K562 (cell line): ENCODE data around the gene KPTN. TPM values are rescaled to one million over a fixed set of nuclear protein-coding genes. Genes with fewer than 3 reads are reported as not detected.

Source experiments
- CBX3 ChIP-seq, 2 experiments: IDR thresholded peaks; 1 replicate in 1 of 2; 2 replicates in 1 of 2; pipeline ENCODE4 v1.6.1; 2012; ENCODE audit warnings: inconsistent platforms in 2 of 2, low read length in 2 of 2, borderline replicate concordance in 1 of 2, control low read depth in 1 of 2
- CTBP1 ChIP-seq: fragments of 450-650 bp; IDR thresholded peaks from 2 replicates; pipeline ENCODE4 v1.6.1; 2016; ENCODE audit warnings: borderline replicate concordance
- MYNN ChIP-seq, 2 experiments: sonication (generic); formaldehyde crosslinking in 1 of 2; IDR thresholded peaks; 2 replicates each; pipeline versions ENCODE4 v1.5.0 to v1.6.1; 2016 to 2020; ENCODE audit warnings: antibody characterized with exemption in 1 of 2, missing genetic modification reagents in 1 of 2
- ZBTB1 ChIP-seq: sonication (generic); formaldehyde crosslinking; IDR thresholded peaks from 2 replicates; pipeline ENCODE4 v1.8.1; 2023; ENCODE audit warnings: missing genetic modification reagents, low read depth, mild to moderate bottlenecking, borderline replicate concordance
- ZNF175 ChIP-seq: fragments of 200-800 bp; sonication (Bioruptor generic); IDR thresholded peaks from 2 replicates; pipeline ENCODE4 v1.6.1; 2016; ENCODE audit warnings: low read depth, mild to moderate bottlenecking, missing genetic modification characterization, missing compliant biosample characterization
- polyA plus RNA-seq, 8 experiments: library from polyadenylated mRNA; depleted of rRNA in 4 of 8; stranded (reverse) in 5 of 8; unstranded in 3 of 8; fragments of >200 nt; fragmentation: Nextera tagmentation in 2 of 8; fragmentation: Illumina TruSeq in 1 of 8; extraction: Ambion mirVana in 2 of 8; extraction: Trizol in 1 of 8; gene quantifications; 2 replicates each; pipeline versions ENCODE4 v1.2.1 to v1.2.3, GENCODE V29; 2011 to 2014; ENCODE audit warnings: inconsistent platforms in 1 of 8, missing spikeins in 1 of 8
- total RNA-seq, 7 experiments: library from RNA; depleted of rRNA in 6 of 7; stranded (reverse); fragments of >200 nt in 6 of 7; fragmentation: Illumina TruSeq in 2 of 7; extraction: Trizol in 2 of 7; gene quantifications; 2 replicates each; pipeline versions ENCODE4 v1.2.1 to v1.2.3, GENCODE V29; 2011 to 2021; ENCODE audit warnings: low replicate concordance in 1 of 7
- TF ChIP-seq, protein P1 (sequence below): fragments of 250-450 bp; sonication (Bioruptor Pico); IDR thresholded peaks from 2 replicates; pipeline ENCODE4 v1.5.0; 2021; ENCODE audit warnings: mild to moderate bottlenecking, moderate library complexity
- TF ChIP-seq, protein P2 (sequence below): sonication (generic); formaldehyde crosslinking; IDR thresholded peaks from 2 replicates; pipeline ENCODE4 v1.4.0; 2020; ENCODE audit warnings: mild to moderate bottlenecking, missing genetic modification reagents
- TF ChIP-seq, protein P3 (sequence below), 2 experiments: fragments of 450-650 bp; IDR thresholded peaks; 2 replicates each; pipeline ENCODE4 v1.6.1; 2016; ENCODE audit warnings: mild to moderate bottlenecking in 2 of 2, borderline replicate concordance in 1 of 2, low read depth in 1 of 2, moderate library complexity in 1 of 2
- TF ChIP-seq, protein P4 (sequence below): sonication (generic); formaldehyde crosslinking; IDR thresholded peaks from 2 replicates; pipeline ENCODE4 v1.8.1; 2022; ENCODE audit warnings: missing genetic modification reagents

The KPTN gene
- total and polyA plus RNA-seq, 9 of the 15 experiments (the other 6 are each of a cell fraction or from before 2014, with no cell fraction given): 0.56 to 18.2 (median 8.5) TPM

DNA sequence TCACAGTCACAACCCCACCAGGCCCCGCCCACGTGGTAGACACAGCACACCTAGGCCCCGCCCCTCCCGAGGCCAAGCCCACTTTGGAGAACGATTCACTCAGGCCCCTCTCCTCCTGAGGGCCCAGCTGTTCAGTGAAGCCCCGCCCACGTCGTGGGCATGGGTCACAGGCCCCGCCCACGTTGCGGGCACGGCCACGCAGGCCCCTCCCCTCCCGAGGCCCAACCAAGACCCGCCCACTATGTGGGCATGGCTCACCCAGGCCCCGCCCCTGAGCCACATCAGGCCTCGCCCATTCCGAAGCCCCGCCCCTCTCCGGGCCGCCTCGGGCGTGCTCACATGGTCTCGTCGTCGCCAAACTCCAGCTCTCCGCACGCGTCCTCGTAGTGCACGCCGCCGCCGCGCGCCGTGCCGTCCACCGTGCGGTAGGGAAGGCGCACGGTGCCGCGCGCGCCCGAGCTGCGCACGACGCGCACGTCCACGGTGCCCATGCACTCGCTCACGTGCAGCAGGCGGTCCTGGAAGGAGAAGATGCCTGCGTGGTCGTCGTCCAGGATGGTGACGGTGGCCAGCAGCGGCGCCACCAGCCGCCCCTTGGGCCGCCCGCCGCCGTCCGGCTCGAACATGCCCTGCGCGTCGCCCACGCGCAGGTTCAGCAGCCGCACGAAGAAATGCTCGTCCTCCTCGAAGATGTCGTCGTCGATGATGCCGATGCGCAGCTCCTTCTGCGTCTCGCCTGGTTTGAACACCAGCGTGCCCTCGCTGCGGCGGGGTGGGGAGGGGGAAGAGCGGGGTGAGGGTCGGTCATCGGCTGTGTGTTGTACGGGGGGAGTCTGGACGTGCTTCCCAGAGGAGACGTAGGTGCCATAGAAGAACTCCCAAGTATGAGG is 36.3 kb downstream of the KPTN start (continued):
- no peak for TF ChIP-seq MYNN (IDR thresholded peaks at IDR 0.05)
- no peak for TF ChIP-seq MYNN (CRISPR knock-in tag; IDR thresholded peaks at IDR 0.05)
- TF ChIP-seq, protein P1, sequence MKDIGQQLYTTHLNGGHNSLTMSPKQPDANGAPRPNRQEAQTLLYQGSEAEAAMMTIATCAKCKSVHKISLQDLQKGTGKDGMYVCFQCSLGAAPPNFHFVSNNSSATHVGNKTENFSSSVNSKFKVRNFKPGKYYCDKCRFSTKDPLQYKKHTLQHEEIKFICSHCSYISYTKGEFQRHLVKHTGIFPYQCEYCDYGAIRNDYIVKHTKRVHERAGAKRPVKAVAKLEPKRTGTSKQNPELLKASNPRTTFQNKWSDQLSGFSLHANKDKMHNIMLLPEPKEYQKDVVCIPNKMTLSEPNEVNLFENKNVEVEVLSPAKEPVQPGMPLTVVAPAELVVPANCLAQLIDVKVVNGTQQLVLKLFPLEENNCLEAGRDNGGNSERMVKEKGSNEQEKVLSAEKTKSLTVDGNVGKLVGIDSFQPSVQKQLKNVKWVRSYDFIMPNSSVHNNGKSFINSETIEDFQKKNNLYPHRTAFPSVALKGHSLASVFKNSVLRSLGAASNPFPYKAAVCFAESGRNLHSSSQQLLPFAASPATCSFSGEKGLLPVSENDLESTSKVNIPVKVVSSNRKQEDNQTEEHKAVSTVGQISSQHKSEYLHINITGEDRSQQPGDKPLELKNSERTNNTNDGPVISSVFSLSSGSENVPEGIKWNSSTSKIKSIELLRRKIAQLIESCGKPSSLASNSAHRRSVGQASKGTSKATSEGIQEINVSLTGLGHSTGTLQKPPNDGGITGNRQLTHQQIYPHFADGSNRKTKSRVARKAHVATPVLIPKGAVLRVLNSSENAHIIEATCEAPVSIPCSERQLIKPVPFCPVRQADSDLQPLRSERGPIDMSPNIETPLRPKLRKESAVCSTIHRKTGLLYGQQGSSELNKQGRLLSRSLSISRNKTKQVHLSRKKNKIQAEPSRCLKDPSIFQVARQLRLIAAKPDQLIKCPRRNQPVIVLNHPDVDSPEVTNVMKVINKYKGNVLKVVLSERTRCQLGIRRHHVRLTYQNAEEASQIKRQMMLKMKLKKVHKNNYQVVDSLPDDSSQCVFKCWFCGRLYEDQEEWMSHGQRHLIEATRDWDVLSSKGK (CRISPR knock-in tag): no peak
- TF ChIP-seq, protein P2, sequence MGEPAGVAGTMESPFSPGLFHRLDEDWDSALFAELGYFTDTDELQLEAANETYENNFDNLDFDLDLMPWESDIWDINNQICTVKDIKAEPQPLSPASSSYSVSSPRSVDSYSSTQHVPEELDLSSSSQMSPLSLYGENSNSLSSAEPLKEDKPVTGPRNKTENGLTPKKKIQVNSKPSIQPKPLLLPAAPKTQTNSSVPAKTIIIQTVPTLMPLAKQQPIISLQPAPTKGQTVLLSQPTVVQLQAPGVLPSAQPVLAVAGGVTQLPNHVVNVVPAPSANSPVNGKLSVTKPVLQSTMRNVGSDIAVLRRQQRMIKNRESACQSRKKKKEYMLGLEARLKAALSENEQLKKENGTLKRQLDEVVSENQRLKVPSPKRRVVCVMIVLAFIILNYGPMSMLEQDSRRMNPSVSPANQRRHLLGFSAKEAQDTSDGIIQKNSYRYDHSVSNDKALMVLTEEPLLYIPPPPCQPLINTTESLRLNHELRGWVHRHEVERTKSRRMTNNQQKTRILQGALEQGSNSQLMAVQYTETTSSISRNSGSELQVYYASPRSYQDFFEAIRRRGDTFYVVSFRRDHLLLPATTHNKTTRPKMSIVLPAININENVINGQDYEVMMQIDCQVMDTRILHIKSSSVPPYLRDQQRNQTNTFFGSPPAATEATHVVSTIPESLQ: peak; percentile 91; the same call in 1 of the 2 replicates
- peak in 1 of 2 experiments; percentile 66; a peak in 1 of 3 replicates for TF ChIP-seq CBX3 (IDR thresholded peaks at IDR 0.05; ENCODE audit: borderline replicate concordance in 1 of 2, low read length in 2 of 2)
- peak; percentile 61; the same call in 1 of the 2 replicates for TF ChIP-seq ZBTB1 (CRISPR knock-in tag)
- TF ChIP-seq ZNF175 (CRISPR knock-in tag): no peak
- TF ChIP-seq, protein P3, sequence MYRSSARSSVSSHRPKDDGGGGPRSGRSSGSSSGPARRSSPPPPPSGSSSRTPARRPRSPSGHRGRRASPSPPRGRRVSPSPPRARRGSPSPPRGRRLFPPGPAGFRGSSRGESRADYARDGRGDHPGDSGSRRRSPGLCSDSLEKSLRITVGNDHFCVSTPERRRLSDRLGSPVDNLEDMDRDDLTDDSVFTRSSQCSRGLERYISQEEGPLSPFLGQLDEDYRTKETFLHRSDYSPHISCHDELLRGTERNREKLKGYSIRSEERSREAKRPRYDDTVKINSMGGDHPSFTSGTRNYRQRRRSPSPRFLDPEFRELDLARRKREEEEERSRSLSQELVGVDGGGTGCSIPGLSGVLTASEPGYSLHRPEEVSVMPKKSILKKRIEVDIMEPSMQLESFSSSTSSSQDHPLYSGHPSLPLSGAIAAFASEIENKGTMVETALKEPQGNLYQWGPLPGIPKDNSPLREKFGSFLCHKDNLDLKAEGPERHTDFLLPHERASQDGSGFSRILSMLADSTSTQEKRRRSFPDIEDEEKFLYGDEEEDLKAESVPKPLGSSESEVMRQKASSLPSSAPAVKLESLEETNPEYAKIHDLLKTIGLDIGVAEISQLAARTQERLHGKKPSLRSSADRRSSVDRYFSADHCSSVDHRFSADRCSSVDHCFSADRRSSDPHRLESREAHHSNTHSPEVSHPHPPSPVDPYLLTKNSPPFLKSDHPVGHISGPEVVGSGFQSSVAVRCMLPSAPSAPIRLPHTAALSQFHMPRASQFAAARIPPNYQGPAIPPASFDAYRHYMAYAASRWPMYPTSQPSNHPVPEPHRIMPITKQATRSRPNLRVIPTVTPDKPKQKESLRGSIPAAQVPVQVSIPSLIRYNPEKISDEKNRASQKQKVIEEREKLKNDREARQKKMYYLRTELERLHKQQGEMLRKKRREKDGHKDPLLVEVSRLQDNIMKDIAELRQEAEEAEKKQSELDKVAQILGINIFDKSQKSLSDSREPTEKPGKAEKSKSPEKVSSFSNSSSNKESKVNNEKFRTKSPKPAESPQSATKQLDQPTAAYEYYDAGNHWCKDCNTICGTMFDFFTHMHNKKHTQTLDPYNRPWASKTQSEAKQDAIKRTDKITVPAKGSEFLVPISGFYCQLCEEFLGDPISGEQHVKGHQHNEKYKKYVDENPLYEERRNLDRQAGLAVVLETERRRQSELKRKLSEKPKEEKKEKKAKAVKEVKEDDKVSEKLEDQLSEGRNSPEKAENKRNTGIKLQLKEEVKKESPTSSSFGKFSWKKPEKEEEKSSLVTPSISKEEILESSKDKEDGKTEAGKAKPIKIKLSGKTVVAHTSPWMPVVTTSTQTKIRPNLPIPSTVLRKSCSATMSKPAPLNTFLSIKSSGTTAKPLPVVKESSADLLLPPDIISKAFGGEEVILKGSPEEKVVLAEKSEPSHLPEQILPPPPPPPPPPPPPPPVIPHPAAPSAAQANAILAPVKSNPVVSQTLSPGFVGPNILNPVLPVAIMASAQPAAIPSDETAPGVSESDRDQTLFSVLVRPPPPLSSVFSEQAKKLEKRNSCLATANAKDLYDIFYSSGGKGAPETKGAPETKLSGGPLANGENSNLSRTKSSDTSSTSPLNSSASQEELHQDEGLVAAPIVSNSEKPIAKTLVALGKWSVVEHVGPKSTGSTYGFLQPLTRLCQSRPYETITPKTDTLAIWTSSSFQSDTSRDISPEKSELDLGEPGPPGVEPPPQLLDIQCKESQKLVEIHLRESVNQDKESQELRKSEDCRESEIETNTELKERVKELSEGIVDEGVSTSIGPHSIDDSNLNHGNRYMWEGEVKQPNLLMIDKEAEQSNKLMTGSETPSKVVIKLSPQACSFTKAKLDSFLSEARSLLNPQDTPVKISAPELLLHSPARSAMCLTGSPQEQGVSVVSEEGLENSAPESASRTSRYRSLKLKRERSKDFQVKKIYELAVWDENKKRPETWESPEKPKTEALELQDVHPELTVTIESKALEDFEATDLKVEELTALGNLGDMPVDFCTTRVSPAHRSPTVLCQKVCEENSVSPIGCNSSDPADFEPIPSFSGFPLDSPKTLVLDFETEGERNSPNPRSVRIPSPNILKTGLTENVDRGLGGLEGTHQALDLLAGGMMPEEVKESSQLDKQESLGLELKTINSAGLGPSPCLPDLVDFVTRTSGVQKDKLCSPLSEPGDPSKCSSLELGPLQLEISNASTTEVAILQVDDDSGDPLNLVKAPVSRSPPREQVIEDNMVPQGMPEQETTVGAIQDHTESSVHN (IDR thresholded peaks at IDR 0.05; ENCODE audit: borderline replicate concordance in 1 of 2, low read depth in 1 of 2): no peak
- TF ChIP-seq CTBP1: peak; percentile 80
- TF ChIP-seq, protein P4, sequence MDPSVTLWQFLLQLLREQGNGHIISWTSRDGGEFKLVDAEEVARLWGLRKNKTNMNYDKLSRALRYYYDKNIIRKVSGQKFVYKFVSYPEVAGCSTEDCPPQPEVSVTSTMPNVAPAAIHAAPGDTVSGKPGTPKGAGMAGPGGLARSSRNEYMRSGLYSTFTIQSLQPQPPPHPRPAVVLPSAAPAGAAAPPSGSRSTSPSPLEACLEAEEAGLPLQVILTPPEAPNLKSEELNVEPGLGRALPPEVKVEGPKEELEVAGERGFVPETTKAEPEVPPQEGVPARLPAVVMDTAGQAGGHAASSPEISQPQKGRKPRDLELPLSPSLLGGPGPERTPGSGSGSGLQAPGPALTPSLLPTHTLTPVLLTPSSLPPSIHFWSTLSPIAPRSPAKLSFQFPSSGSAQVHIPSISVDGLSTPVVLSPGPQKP (CRISPR knock-in tag): 0 out of 2 replicates have a peak, but pooled peaks have one; percentile 66
